SK-N-SH treated with all-trans-retinoic acid at 6 μM for 48 hours (cell line): ENCODE data around the gene ACTR8.

Experiments
- ARNTL ChIP-seq: fragments of 450-650 bp; formaldehyde crosslinking; IDR thresholded peaks from 2 replicates; pipeline ENCODE4 v1.5.0; 2020; ENCODE audit warnings: low read depth, mild to moderate bottlenecking, moderate library complexity, borderline replicate concordance
- BACH2 ChIP-seq: fragments of 250-450 bp; sonication (Bioruptor Pico); IDR thresholded peaks from 2 replicates; pipeline ENCODE4 v1.9.0; 2021; ENCODE audit warnings: mild to moderate bottlenecking, borderline replicate concordance
- ESRRG ChIP-seq: fragments of 250-450 bp; sonication (Bioruptor Pico); IDR thresholded peaks from 2 replicates; pipeline ENCODE4 v1.6.1; 2021; ENCODE audit warnings: mild to moderate bottlenecking
- OSR1 ChIP-seq: fragments of 250-450 bp; sonication (Bioruptor Pico); IDR thresholded peaks from 2 replicates; pipeline ENCODE4 v1.8.0; 2022; ENCODE audit warnings: moderate library complexity, mild to moderate bottlenecking, inconsistent platforms
- TOX ChIP-seq: fragments of 250-450 bp; sonication (Bioruptor Pico); IDR thresholded peaks from 2 replicates; pipeline ENCODE4 v1.8.0; 2021; ENCODE audit warnings: mild to moderate bottlenecking, moderate library complexity, borderline replicate concordance
- ZNF565 ChIP-seq: fragments of 450-650 bp; formaldehyde crosslinking; conservative IDR thresholded peaks from 2 replicates; pipeline ENCODE4 v1.5.0; 2020; ENCODE audit warnings: low read depth, mild to moderate bottlenecking, moderate library complexity
- ZNF70 ChIP-seq: fragments of 450-650 bp; formaldehyde crosslinking; IDR thresholded peaks from 2 replicates; pipeline ENCODE4 v1.5.0; 2020; ENCODE audit warnings: mild to moderate bottlenecking, moderate library complexity
- TF ChIP-seq, protein P1 (sequence below): fragments of 250-450 bp; sonication (Bioruptor Pico); IDR thresholded peaks from 2 replicates; pipeline ENCODE4 v1.8.0; 2021; ENCODE audit warnings: low read depth, mild to moderate bottlenecking, moderate library complexity, borderline replicate concordance
- TF ChIP-seq, protein P2 (sequence below): fragments of 250-450 bp; sonication (Bioruptor Pico); IDR thresholded peaks from 2 replicates; pipeline ENCODE4 v1.8.0; 2020; ENCODE audit warnings: mild to moderate bottlenecking, moderate library complexity, borderline replicate concordance
- TF ChIP-seq, protein P3 (sequence below): fragments of 250-450 bp; sonication (Bioruptor Pico); IDR thresholded peaks from 2 replicates; pipeline ENCODE4 v1.5.0; 2020; ENCODE audit warnings: mild to moderate bottlenecking, moderate library complexity
- TF ChIP-seq, protein P4 (sequence below): fragments of 250-450 bp; sonication (Bioruptor Pico); IDR thresholded peaks from 2 replicates; pipeline ENCODE4 v1.5.1; 2020; ENCODE audit warnings: low read depth, mild to moderate bottlenecking, moderate library complexity
- TF ChIP-seq, protein P5 (sequence below): fragments of 250-450 bp; sonication (Bioruptor Pico); IDR thresholded peaks from 2 replicates; pipeline ENCODE4 v1.5.1; 2021; ENCODE audit warnings: mild to moderate bottlenecking, moderate library complexity

DNA sequence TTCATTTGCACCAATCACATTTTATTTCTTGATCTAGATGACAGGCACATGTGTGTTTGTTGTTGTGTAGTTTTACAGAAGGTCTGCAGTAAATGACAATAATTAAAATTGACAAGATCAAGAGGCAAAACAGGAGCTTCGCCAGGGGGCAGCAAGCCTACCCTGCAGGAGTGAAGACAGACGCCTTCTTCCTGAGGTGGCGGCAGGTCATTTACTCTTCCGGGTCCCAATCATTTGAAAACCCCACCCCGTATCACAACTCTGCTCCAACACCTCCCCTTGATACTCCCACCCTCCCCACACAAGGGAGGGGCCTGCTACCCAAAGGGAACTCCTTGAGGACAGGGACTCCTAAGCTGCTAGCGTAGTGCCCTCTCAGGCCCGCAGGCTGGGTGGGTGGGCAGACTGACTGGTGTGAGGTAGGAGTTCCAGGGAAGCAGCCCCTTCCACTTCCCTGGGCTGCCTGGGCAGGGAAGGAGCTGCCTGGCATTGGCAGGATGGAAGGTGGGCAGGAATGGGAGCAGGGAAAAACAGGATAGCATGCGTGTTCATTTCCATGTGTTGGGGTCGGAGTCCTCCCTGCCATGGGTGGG, 48.8 kb downstream of the ACTR8 start:
- TF ChIP-seq, protein P1, sequence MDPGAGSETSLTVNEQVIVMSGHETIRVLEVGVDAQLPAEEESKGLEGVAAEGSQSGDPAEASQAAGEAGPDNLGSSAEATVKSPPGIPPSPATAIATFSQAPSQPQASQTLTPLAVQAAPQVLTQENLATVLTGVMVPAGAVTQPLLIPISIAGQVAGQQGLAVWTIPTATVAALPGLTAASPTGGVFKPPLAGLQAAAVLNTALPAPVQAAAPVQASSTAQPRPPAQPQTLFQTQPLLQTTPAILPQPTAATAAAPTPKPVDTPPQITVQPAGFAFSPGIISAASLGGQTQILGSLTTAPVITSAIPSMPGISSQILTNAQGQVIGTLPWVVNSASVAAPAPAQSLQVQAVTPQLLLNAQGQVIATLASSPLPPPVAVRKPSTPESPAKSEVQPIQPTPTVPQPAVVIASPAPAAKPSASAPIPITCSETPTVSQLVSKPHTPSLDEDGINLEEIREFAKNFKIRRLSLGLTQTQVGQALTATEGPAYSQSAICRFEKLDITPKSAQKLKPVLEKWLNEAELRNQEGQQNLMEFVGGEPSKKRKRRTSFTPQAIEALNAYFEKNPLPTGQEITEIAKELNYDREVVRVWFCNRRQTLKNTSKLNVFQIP (CRISPR knock-in tag) = no peak
- TF ChIP-seq, protein P2, sequence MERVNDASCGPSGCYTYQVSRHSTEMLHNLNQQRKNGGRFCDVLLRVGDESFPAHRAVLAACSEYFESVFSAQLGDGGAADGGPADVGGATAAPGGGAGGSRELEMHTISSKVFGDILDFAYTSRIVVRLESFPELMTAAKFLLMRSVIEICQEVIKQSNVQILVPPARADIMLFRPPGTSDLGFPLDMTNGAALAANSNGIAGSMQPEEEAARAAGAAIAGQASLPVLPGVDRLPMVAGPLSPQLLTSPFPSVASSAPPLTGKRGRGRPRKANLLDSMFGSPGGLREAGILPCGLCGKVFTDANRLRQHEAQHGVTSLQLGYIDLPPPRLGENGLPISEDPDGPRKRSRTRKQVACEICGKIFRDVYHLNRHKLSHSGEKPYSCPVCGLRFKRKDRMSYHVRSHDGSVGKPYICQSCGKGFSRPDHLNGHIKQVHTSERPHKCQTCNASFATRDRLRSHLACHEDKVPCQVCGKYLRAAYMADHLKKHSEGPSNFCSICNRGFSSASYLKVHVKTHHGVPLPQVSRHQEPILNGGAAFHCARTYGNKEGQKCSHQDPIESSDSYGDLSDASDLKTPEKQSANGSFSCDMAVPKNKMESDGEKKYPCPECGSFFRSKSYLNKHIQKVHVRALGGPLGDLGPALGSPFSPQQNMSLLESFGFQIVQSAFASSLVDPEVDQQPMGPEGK = no peak
- TF ChIP-seq ESRRG (CRISPR knock-in tag) (no peak), ARNTL (CRISPR knock-in tag) (no peak), ZNF70 (CRISPR knock-in tag) (no peak), ZNF565 (CRISPR knock-in tag) (no peak), BACH2 (no peak), TOX (CRISPR knock-in tag) (no peak), OSR1 (CRISPR knock-in tag) (no peak)
- TF ChIP-seq, protein P3, sequence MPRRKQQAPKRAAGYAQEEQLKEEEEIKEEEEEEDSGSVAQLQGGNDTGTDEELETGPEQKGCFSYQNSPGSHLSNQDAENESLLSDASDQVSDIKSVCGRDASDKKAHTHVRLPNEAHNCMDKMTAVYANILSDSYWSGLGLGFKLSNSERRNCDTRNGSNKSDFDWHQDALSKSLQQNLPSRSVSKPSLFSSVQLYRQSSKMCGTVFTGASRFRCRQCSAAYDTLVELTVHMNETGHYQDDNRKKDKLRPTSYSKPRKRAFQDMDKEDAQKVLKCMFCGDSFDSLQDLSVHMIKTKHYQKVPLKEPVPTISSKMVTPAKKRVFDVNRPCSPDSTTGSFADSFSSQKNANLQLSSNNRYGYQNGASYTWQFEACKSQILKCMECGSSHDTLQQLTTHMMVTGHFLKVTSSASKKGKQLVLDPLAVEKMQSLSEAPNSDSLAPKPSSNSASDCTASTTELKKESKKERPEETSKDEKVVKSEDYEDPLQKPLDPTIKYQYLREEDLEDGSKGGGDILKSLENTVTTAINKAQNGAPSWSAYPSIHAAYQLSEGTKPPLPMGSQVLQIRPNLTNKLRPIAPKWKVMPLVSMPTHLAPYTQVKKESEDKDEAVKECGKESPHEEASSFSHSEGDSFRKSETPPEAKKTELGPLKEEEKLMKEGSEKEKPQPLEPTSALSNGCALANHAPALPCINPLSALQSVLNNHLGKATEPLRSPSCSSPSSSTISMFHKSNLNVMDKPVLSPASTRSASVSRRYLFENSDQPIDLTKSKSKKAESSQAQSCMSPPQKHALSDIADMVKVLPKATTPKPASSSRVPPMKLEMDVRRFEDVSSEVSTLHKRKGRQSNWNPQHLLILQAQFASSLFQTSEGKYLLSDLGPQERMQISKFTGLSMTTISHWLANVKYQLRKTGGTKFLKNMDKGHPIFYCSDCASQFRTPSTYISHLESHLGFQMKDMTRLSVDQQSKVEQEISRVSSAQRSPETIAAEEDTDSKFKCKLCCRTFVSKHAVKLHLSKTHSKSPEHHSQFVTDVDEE (CRISPR knock-in tag) = no peak
- TF ChIP-seq, protein P4, sequence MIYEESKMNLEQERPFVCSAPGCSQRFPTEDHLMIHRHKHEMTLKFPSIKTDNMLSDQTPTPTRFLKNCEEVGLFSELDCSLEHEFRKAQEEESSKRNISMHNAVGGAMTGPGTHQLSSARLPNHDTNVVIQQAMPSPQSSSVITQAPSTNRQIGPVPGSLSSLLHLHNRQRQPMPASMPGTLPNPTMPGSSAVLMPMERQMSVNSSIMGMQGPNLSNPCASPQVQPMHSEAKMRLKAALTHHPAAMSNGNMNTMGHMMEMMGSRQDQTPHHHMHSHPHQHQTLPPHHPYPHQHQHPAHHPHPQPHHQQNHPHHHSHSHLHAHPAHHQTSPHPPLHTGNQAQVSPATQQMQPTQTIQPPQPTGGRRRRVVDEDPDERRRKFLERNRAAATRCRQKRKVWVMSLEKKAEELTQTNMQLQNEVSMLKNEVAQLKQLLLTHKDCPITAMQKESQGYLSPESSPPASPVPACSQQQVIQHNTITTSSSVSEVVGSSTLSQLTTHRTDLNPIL (CRISPR knock-in tag) = no peak
- TF ChIP-seq, protein P5, sequence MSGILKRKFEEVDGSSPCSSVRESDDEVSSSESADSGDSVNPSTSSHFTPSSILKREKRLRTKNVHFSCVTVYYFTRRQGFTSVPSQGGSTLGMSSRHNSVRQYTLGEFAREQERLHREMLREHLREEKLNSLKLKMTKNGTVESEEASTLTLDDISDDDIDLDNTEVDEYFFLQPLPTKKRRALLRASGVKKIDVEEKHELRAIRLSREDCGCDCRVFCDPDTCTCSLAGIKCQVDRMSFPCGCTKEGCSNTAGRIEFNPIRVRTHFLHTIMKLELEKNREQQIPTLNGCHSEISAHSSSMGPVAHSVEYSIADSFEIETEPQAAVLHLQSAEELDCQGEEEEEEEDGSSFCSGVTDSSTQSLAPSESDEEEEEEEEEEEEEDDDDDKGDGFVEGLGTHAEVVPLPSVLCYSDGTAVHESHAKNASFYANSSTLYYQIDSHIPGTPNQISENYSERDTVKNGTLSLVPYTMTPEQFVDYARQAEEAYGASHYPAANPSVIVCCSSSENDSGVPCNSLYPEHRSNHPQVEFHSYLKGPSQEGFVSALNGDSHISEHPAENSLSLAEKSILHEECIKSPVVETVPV = no peak
